Muscle of leg (tissue), 11 donors: ENCODE data around the gene LINC00237. TPM values are rescaled to one million over a fixed set of nuclear protein-coding genes. Genes with fewer than 3 reads are reported as not detected.

ENCODE experiments used
- DNase-seq: peaks from one replicate; pipeline ENCODE4 v3.0.0; 2013
- H3K27ac ChIP-seq: one replicate; pipeline ENCODE4 v1.5.1; 2013; ENCODE audit warnings: mild to moderate bottlenecking, low read length, control low read depth
- H3K27me3 ChIP-seq: one replicate; pipeline ENCODE4 v1.6.1; 2013; ENCODE audit warnings: low read length; ENCODE audit not compliant: control insufficient read depth, insufficient read depth
- H3K36me3 ChIP-seq: one replicate; pipeline ENCODE4 v1.6.1; 2013; ENCODE audit warnings: low read length; ENCODE audit not compliant: control insufficient read depth, insufficient read depth
- H3K4me1 ChIP-seq: one replicate; pipeline ENCODE4 v1.6.1; 2013; ENCODE audit warnings: low read length; ENCODE audit not compliant: control insufficient read depth, insufficient read depth
- H3K4me3 ChIP-seq: one replicate; pipeline ENCODE4 v1.5.1; 2013; ENCODE audit warnings: low read length, control low read depth
- H3K9me3 ChIP-seq: replicated peaks from 2 replicates; pipeline ENCODE4 v1.6.1; 2013; ENCODE audit warnings: low read depth, low read length; ENCODE audit not compliant: control insufficient read depth
- WGBS: methylation state at CpG from one replicate; pipeline ENCODE4 v1.1.5; 2013; ENCODE audit warnings: missing lambda C conversion rate; ENCODE audit not compliant: insufficient coverage; 5-methylcytosine and 5-hydroxymethylcytosine counted together
- polyA plus RNA-seq, 8 donors: library from polyadenylated mRNA; unstranded; fragments of 120-200 nt; gene quantifications; one replicate each; pipeline versions ENCODE4 v1.2.1 to v1.2.3, GENCODE V29; 2013; ENCODE audit warnings: inconsistent platforms in 1 of 8, low replicate concordance in 1 of 8; ENCODE audit not compliant: insufficient read length in 8 of 8, insufficient read depth in 1 of 8
- total RNA-seq: library from RNA; stranded (reverse); fragments of 120-200 nt; gene quantifications from one replicate; pipeline ENCODE4 v1.2.4, GENCODE V29; 2013

Gene LINC00237
- total and polyA plus RNA-seq, 9 donors: 0.09 to 0.45 (median 0.18) TPM; not detected in 2

DNA sequence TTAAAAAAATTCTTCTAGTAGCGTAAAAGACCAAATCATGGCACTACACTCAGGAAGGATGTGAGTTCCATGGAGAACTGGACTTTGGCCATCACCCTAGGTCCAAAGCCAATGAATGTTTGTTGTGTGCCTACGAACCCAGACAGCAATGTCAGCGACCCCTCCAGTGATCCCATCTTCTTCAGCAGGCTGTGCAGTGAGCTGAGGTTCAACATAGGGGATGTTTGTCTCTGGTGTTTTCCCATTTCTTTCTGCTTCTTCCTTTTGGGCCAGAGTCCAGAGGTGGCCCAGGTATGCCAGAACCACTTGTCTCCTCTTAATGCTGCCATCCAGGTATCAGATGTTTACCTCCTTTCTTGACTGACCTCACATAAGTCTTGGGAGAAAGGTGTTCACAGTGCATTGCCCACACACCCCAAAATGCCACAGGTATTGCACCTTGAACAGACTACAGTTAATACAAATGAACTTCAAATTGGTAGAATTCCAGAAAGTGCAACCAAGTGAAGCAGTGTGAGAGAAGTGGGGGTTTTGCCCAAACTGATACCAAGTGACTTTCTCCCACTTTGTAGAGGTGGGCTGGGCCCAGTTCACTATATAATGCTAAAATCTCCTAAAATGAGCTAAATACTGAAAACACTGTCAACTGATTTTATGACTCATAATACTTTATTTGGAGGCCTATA, 33.9 kb upstream of the LINC00237 start:
- Histone ChIP-seq H3K4me3 (no peak overlapping the region), H3K9me3 (no peaks in the 10 kb centered on the region), H3K4me1 (no peaks in the 10 kb centered on the region), H3K36me3 (peaks cover 13% of the 10 kb centered on the region), H3K27ac (no peak overlapping the region), H3K27me3 (no peaks in the 10 kb centered on the region)
- WGBS: 80% methylated on average over 1 of the region's 3 CpGs
- DNase-seq: no peak

DNA sequence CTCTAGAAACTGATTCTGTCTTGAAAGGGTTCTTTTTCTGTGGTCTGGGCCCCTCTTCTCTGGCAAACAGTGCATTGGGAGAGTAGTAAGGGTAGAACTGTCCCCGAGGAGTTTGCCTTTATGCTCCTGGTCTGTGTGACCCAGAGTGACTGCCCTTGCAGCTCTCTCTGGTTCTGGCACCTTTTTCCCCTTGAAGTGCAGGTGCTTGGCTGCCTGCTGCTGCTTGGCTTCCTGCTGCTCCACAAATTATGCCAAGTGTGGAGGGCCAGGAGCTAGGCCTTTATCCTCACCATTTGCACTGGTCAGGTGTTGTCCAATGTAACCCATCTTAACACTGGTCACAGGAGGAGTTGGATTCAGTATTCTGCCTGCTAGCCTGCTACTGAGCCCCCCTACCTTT, 30.9 kb upstream of the LINC00237 start:
- Histone ChIP-seq H3K4me1 (no peaks in the 10 kb centered on the region), H3K27ac (no peak overlapping the region), H3K4me3 (no peak overlapping the region), H3K27me3 (no peaks in the 10 kb centered on the region), H3K9me3 (no peaks in the 10 kb centered on the region), H3K36me3 (peaks cover 24% of the 10 kb centered on the region)
- 90% methylated on average over 1 of the region's 1 CpG for WGBS
- no peak for DNase-seq

DNA sequence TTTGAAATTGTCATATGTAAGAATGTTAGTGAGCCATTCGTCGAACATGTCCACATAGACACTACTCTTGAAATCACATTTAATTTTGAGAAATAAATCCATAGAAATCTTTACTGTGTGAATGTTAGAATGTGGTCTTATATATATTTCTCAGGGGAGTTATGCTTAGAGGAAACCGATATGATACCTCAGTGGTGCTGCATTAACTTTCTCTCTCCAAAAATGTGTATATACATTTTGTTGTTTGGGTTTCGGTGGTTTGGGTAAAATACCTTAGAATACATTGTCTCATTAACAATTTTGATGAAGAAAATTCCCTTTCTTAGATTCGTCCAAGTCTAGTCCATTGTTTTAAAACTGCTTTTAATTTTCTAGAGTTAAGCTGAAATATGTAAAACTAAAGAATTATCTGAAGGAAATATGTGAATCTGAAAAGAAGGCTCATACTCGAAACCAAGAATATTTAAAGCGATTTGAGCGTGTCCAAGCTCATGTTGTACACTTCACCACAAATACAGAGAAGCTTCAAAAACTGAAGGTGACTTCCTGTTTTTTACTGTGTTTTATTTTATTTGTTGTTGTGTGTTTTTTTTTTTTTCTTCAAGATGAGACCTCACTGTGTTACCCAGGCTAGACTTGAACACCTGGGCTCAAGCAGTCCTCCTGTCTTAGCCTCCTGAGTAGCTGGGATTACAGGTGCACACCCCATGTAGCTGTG, 30.0 kb upstream of the LINC00237 start:
- DNase-seq: no peak
- WGBS: no CpG with 5 or more reads among the region's 8 CpGs
- no peak overlapping the region for H3K27ac ChIP-seq
- no peaks in the 10 kb centered on the region for H3K4me1 ChIP-seq
- no peak overlapping the region for H3K4me3 ChIP-seq
- H3K9me3 ChIP-seq: no peaks in the 10 kb centered on the region
- H3K27me3 ChIP-seq: no peaks in the 10 kb centered on the region
- H3K36me3 ChIP-seq: peaks cover 30% of the 10 kb centered on the region

DNA sequence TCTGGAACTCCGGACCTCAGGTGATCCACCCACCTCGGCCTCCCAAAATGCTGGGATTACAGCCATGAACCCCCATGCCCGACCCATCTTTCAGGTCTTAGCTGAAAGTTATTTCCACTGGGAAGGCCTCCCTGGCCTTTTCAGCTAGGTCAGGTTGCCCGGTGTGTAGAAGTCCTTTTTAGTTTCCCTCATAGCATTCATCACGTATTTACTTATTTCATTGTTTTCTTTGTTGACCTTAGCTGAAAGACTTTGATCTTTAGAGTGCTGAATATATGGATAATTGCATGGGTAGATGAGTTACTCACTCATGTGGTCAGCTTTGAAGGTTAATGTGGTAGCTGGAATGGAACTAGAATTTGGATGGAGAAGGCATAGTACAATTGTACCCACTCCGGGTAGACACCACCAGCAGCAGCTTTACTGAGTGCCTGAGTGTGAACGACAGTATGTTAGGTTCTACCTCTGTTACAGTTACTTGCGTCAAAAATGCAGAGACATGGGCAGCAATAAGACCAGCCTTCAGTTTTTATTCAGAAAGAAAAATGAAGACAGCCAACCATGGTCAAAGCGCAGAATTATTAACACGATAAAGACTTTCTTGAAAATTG, 28.8 kb upstream of the LINC00237 start:
- Histone ChIP-seq H3K36me3 (peaks cover 25% of the 10 kb centered on the region), H3K27me3 (no peaks in the 10 kb centered on the region), H3K4me3 (no peak overlapping the region), H3K9me3 (no peaks in the 10 kb centered on the region), H3K4me1 (no peaks in the 10 kb centered on the region), H3K27ac (no peak overlapping the region)
- no peak for DNase-seq
- WGBS: 97% methylated on average over 8 of the region's 10 CpGs

DNA sequence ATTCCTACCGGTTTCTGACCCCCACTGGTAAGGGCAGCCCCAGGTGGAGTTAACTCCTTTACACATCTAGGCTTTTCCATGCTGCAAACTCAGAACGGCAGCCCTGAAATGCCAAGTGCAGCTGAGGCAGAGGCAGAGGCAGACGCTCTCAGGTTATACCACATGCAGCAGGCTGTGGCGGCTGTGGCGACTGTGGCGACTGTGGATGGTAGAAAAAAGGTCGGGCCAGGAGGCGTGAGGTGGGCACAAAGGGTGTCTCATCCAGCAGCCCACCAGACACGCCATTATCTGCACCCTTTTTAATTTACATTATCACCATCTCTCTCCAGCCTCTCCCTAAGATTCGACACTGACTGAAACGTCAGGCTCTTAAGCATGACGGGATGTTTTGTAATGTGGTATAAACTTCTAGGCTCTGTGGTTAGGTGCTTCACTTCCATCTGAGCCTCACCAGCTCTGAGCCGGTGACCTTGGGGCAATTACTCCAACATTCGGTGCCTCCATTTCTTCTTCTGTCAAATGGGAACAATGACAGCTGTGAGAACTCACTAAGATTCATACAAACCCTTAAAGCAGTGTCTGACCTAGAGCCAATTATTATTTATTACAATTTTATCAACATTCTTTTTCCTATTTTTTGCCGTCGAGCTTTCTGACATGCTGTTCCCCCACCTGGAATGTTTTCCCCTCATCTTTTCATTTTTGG, 27.9 kb upstream of the LINC00237 start:
- no peaks in the 10 kb centered on the region for H3K9me3 ChIP-seq
- WGBS: 89% methylated on average over 9 of the region's 16 CpGs

DNA sequence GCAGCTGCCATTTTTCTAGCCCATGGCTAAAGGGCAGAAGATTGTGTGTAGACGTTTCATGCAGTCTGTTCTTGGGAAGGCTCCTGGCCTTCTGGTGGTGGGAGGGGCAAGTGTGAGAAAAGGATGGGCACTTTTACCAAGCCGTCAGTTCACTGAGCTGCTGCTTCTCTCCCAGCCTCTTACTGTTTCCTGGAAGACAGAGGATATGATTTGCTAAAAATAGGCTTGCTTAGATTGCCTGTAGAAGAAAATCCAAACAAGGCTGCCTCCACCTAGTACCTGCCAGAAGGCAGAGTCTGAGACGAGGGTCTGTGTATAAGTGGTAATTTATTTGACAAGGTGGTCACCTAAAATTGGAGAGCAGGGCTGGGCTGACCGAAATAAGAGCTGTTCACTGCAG, 27.2 kb upstream of the LINC00237 start:
- no peaks in the 10 kb centered on the region for H3K4me1 ChIP-seq
- H3K9me3 ChIP-seq: no peaks in the 10 kb centered on the region
- H3K36me3 ChIP-seq: peaks cover 23% of the 10 kb centered on the region
- no peak for DNase-seq
- H3K27me3 ChIP-seq: no peaks in the 10 kb centered on the region
- no peak overlapping the region for H3K27ac ChIP-seq
- no peak overlapping the region for H3K4me3 ChIP-seq
- WGBS: 100% methylated on average over 1 of the region's 4 CpGs

More for the DNA sequence above, 27.9 kb upstream of the LINC00237 start:
- Histone ChIP-seq H3K36me3 (peaks cover 23% of the 10 kb centered on the region), H3K4me3 (no peak overlapping the region), H3K27ac (no peak overlapping the region), H3K27me3 (no peaks in the 10 kb centered on the region), H3K4me1 (no peaks in the 10 kb centered on the region)
- DNase-seq: no peak

DNA sequence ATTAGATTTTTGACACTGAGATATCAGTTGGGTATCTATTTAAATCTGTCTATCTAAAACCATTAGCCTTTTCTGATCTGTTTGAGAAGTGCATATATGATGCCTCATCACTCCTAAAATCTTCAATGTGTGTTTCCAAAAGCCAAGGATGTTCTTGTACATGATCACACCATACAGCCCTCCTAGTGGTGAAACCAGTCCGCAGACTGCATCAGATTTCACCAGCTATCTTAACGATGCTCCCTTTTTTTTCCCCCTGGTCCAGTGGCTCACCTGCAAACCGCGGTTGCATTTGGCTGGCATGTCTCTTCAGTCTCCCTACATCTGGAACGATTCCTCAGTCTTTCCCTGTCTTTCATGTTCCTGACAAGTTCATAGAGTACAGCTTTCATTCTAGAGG, 23.7 kb upstream of the LINC00237 start:
- no peaks in the 10 kb centered on the region for H3K9me3 ChIP-seq
- no peaks in the 10 kb centered on the region for H3K27me3 ChIP-seq
- peaks cover 18% of the 10 kb centered on the region for H3K36me3 ChIP-seq
- no peak overlapping the region for H3K27ac ChIP-seq
- no peak overlapping the region for H3K4me3 ChIP-seq
- DNase-seq: no peak
- H3K4me1 ChIP-seq: peaks cover 5% of the 10 kb centered on the region
- 78% methylated on average over 5 of the region's 5 CpGs for WGBS

DNA sequence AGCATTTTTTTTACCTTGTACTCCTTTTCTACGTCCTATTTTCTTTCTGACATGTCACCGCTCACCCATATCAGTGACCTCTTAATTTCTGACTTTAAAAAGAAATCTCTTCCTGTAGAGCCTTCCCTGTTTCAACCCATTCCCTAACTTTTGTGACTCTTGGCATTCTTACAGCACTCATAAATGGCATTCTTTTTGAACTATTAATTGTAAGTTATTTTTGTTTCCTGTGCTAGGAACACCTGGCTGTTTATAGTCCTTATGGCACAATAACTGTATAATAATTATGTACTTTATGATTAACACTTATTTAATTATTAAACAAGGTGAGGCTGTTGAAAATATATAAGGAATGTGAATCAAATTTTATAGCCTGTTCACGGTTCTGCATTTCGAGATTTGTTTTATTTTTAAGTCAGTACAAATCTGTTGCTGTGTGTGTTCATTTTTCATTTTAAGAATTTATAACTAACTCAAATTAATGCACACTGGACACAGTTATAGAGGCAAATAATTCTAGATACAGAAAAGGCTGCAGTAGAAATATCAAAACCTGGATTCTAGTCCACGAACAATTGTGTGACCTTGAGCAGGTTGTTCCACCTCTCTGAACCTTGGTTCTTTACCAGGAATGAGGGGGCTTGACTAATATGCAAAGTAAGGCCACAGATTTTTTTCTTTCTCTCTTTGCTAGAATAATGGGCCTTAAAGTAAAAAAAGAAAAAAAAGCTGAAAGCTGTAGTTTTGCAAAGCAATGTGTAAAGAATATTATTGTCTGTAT, 21.2 kb upstream of the LINC00237 start:
- peaks cover 5% of the 10 kb centered on the region for H3K4me1 ChIP-seq
- peaks cover 3% of the 10 kb centered on the region for H3K27me3 ChIP-seq
- H3K9me3 ChIP-seq: no peaks in the 10 kb centered on the region
- DNase-seq: no peak
- H3K4me3 ChIP-seq: no peak overlapping the region
- 81% methylated on average over 2 of the region's 5 CpGs for WGBS
- no peak overlapping the region for H3K27ac ChIP-seq
- H3K36me3 ChIP-seq: peaks cover 11% of the 10 kb centered on the region

DNA sequence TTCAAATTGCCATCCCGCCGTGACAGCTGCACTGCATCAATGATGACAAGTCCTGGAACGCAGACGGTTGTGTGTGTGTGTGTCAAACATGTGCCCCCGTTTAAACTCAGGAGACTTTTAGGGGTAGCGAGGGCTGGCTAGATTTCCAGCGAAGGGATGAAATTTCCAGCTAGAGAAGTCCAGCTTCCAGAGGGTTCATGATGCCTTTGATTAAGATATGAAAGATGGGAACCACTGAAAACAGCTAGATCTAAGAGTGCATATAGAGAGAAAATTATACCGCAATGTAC, 20.4 kb upstream of the LINC00237 start:
- Histone ChIP-seq H3K27ac (peak overlapping the region; percentile 84), H3K27me3 (peaks cover 3% of the 10 kb centered on the region), H3K9me3 (no peaks in the 10 kb centered on the region), H3K36me3 (peaks cover 3% of the 10 kb centered on the region), H3K4me1 (peaks cover 5% of the 10 kb centered on the region), H3K4me3 (peak overlapping the region; percentile 85)
- 5% methylated on average over 3 of the region's 8 CpGs for whole genome bisulfite sequencing
- no peak for DNase-seq
